CD4-positive, alpha-beta T cell treated with Interleukin-6 for 4 hours (primary cell): ENCODE data around the gene PAH.
"Not testable (repeated sequence)": the region's sequence is repeated elsewhere in the genome, so short reads cannot be mapped to it uniquely, and the experiment has no call there.

Experiments
- DNase-seq: peaks from one replicate; pipeline ENCODE4 v3.0.0-alpha.2; 2020; ENCODE audit warnings: mixed read lengths

The PAH gene

DNA sequence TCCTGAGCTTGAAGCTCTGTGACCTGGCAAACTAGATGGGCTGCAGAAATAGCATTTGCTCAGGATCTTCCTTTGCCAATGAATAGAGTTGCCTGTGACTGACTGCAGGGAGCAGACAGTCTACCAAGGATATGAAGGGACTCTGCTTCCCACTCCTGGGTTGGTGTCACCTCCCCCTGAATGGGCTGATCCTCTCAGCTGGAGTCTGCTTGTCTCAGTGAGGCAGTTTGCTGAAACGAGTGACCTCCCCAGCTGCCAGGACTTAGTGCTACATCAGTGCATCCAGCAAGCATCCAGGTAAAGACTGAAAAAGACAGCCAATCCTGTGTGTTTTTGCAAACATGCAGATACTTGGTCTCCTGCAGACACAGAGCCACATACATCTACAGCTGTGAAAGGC is 28.5 kb downstream of the PAH start:
- no peak for DNase-seq

- DNase-seq, result no peak
These were observed 31.8 kb downstream of the PAH start for GRCh38 chr12:102885043-102885932.

DNA sequence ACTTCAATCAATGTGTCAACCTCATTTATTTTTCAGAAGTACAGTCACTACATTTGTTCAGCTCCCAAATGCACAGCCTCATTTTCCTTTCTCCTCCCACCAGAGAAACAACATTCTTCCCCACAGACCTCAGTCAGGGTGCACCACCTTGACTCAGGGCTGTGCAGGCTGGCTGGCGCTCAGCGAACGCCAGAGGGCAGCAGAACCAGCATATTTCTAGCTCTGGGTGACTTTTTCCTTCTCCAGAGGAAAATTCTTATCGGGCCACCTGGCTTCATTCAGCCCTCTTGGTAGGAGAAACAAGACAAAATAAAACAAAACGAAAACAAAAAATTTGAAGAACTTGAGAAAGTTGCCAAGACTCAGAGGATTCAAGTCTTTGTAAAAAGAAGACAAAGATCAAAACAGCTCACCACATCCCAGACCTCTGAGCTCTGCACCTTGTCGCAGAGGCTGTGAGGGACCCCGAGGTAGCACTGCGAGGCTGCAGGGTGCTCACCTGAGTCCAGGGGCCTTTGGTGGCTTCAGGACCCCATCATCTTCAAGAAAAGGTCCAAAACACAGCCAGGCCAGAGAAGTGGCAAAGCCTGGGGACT is 33.7 kb downstream of the PAH start:
- peak; percentile 43 for DNase-seq

GRCh38 chr12:102880783-102881182 is 36.3 kb downstream of the PAH start:
- DNase-seq, result no peak

- DNase-seq, result no peak
These were observed 37.8 kb downstream of the PAH start for GRCh38 chr12:102879144-102879763.

GRCh38 chr12:102876883-102877282 is 40.2 kb downstream of the PAH start:
- no peak for DNase-seq

GRCh38 chr12:102874819-102875218 is 42.2 kb downstream of the PAH start:
- no peak for DNase-seq

DNA sequence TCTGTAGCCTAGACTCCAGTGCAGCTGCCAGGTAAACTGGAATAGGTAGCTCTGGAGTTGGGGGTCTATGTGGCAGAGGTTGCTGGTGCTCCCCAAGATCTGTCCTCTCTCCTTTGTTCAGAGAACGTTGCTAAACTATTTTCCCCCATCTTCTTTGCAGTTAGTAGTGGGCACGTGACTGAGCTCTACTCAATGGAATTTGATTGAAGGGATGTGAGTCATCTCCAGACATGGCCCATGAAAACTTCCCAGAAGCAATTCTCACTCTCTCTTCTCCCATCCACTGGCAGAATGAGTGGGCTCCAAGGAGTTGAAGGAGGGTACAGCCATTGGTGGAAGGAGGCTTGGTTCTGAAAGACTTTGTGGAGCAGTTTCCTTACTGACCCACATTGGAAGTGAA is 44.0 kb downstream of the PAH start:
- no peak for DNase-seq

DNA sequence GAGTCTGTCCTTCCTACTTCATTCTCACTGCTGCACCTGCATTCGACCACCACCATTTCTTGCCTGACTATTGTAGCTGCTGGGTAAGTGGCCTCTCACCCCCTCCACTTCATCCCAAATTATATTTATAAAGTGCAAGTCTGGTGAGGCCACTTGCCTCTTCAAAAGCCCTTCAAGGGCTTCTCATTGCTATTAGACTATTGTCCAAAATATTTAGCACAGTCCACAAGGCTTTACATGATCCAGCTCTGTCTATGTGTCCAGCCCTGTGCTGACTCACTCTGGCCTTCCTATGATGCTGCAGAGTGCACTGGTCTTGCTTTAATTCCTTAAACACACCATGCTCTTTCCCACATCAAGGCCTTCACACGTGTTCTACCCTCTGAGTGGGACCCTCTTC is 46.0 kb downstream of the PAH start:
- DNase-seq, result no peak

GRCh38 chr12:102869571-102869970 is 47.5 kb downstream of the PAH start:
- no peak for DNase-seq

DNA sequence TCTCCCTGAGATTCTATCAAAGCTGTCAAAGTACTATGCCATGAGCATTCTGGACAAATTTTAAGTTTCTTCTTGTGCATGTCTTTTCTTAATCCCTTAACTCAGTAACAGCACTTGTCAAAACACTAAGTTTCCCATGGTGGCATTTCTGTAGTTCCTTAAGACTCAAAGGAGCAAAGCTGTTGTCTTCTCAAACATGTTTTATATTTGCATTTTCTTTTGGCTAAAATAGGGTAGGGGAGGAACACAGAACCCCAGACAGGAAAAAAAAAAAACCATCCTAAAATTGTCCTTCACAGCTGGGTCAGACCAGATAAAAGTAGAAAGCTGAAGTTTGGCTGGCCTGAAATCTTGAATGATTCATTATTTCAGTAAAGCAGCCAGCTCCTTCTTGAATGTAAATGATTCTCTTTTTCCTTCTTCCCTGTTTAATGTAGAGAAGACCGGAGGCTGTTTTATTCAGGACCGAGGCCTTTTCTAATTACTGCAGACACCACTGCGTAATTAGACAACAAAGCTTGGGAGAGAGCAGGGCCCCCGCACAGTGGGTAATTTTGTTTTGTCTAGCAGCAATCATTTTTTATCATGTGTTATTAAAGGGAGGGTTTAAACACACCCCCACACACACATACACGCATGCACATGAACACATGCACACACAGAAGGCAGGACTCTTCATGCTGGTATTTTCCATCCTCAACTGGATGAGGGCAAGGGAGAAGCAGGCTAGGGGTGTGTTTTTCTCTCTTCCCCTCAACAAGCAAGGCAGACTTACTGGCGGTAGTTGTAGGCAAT is 51.0 kb downstream of the PAH start:
- DNase-seq, result no peak

DNA sequence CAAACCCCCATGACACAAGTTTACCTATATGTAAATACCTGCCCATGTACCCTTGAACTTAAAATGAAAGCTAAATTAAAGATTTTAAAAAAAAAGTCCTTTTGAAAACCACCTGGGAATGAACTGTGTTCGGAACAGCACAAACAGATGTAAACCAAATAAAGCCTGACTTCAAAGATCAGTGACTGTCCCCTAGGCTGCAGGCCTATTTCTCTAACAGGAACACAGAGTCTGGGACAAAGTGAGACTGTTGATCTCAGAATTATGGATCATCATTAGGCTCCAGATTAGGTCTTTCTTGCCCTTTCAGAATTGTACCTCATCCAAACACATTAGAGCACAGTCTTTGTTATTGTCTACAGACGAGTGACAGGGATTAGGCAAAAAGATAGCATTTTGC is 54.6 kb downstream of the PAH start:
- DNase-seq, result no peak

- no peak for DNase-seq
These were observed 65.8 kb downstream of the PAH start for GRCh38 chr12:102851246-102851645.

- DNase-seq, result no peak
These were observed 67.2 kb downstream of the PAH start for GRCh38 chr12:102849722-102850447.

GRCh38 chr12:102848832-102849231 is 68.2 kb downstream of the PAH start:
- DNase-seq, result no peak

DNA sequence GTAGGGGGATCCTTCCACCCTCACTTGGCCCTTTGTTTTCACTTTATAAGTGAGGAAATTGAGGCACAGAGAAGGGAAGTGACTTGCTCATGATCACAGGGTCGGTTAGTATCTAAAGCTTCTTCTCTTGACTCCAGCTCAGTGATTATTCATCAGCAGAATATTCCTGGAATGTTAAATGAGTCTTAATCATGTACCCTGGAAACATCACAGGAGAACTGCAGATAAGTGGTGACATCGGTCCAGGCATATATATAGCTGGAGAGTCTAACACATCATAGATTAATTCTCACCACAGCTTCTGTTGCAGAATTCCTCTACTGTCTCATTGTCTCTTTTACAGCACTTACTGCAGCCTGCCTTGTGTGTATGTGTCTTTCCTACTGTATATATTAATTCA is 69.9 kb downstream of the PAH start:
- DNase-seq, result no peak

DNA sequence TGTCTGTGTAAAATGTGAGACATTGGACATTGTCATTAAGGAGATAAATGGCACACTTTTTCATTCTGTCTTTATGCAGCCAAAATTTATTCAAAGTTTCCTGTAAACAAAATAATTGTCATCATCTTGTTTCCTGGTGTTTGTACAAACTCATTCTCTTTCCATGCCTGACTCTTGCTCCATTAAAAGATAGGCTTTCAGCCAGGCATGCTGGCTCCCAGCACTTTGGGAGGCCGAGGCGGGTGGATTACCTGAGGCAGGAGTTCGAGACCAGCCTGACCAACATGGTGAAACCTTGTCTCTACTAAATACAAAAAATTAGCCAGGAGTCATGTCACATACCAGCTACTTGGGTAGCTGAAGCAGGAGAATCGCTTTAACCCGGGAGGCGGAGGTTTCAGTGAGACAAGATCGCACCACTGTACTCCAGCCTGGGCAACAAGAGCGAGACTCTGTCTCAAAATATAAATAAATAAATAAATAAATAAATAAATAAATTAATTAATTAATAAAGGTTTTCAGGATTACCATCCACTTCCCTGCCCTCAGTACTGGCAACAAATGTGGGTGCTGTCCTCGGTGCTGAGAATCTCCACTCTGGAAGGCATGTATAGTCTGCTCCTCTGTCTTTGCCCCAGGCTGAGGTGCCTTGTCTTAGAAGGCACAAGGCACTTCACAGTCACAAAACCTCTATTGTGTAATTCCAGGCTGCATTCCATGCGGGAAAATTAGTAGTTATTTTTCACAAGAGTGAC is 83.2 kb downstream of the PAH start:
- DNase-seq, result no peak

GRCh38 chr12:102832826-102833225 is 84.2 kb downstream of the PAH start:
- DNase-seq, result not testable (repeated sequence)

- DNase-seq, result no peak
These were observed 92.7 kb downstream of the PAH start for GRCh38 chr12:102824218-102824835.

DNA sequence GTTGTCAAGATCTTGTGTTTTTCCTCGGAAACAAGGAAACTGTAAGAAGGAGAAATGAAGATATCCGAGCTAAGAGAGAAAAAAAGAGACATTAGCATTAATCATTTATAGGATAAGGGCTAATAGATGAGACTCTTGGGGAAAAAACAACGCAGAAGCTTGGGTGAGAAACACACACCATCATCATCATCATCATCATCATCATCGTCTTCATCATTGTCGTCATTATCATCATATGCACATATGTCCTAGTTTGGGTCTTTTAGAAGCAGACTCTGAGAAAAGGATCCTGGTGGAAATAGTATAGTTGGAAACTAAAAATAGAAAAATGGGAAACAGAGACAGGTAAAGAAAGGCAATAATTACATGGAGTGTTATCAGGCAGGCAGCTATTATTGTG is 95.9 kb downstream of the PAH start:
- no peak for DNase-seq

- no peak for DNase-seq
These were observed 100.1 kb downstream of the PAH start for GRCh38 chr12:102816816-102817434.
